ENCODE results near the gene SPRING1. TPM values are rescaled to one million over a fixed set of nuclear protein-coding genes. Genes with fewer than 3 reads are reported as not detected.

The SPRING1 gene
- total RNA-seq, 1 experiment from 2014 or later: 44.2 TPM

DNA sequence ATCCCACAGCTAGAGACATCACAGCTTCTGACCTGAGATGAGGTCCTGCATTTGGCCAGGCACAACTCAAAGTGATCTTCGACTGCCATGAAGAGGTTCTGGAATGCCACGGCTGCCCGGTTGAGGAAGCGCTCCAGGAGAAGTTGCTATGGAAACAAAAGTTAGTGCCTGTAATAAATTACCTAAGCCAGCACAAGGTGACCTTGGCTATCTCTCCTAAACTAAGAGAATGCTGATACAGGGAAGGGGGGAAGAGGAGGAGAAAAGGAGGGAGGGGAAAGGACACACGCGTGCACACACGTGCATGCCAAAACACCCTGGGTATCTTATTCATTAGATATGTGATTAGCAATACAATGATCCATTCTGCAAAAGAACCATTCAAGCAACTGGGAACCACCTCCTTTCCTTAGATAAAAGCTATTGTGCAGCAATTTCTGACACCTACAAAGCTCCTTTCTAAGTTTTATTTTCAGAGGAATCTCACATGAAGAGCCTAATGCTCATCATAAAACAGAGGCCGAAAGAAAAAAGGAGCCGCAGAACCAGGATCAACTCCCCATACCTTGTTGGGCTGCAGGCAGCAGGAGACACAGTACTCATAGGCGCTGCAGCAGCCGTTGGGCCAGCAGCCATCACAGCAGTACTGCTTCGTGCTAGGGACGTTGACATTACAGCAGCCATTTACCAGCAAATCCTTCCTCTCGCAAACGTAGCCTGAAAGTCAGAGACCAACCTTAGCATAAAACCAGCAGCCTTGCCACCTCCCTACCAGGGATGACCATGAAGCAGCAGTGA lies 17.9 kb downstream of the SPRING1 start:
- Histone ChIP-seq H4K5ac (ENCODE audit: insufficient read length, low read depth, low read length) (no peak overlapping the region), H3K18ac (ENCODE audit: insufficient read length, low read depth, low read length) (no peak overlapping the region), H3K56ac (ENCODE audit: insufficient read length, low read depth, low read length) (no peak overlapping the region), H4K8ac (replicated peaks; ENCODE audit: insufficient read length, low read depth, low read length) (no peak overlapping the region), H3K23me2 (ENCODE audit: insufficient read length, low read depth, low read length, poor library complexity, severe bottlenecking) (no peaks in the 10 kb centered on the region), H4K91ac (ENCODE audit: insufficient read length, low read depth, low read length) (no peak overlapping the region), H3K79me1 (ENCODE audit: insufficient read depth, low read depth, low read length, poor library complexity, severe bottlenecking) (no peaks in the 10 kb centered on the region), H2BK120ac (ENCODE audit: low read depth, low read length, poor library complexity, severe bottlenecking) (no peak overlapping the region), H3K4ac (ENCODE audit: low read depth, low read length) (no peak overlapping the region), H2AK5ac (ENCODE audit: insufficient read length, low read length) (no peak overlapping the region), H3T11ph (ENCODE audit: low read length) (no peak overlapping the region), H3K9me3 (ENCODE audit: control insufficient read depth, low read depth, low read length) (no peaks in the 10 kb centered on the region), H3K14ac (ENCODE audit: insufficient read depth, low read length) (no peak overlapping the region), H3K79me2 (ENCODE audit: insufficient read depth, low read length) (no peaks in the 10 kb centered on the region), H3K27ac (ENCODE audit: insufficient read length, low read depth, low read length) (no peak overlapping the region), H4K20me1 (ENCODE audit: control insufficient read depth, insufficient read depth, insufficient read length) (no peaks in the 10 kb centered on the region), H2BK20ac (ENCODE audit: low read depth, low read length, poor library complexity, severe bottlenecking) (no peak overlapping the region), H2BK12ac (ENCODE audit: insufficient read length, low read depth, low read length) (no peak overlapping the region), H2AFZ (ENCODE audit: low read length) (no peak overlapping the region), H3K23ac (ENCODE audit: insufficient read length, low read depth, low read length) (no peak overlapping the region), H3K9ac (ENCODE audit: extremely low read depth, insufficient read length, low read length) (no peak overlapping the region), H3K4me1 (ENCODE audit: insufficient read depth, low read length) (peaks cover 3% of the 10 kb centered on the region; the same call in 1 of the 2 replicates), H3K27me3 (ENCODE audit: insufficient read depth, low read length) (no peaks in the 10 kb centered on the region), H2BK5ac (ENCODE audit: insufficient read length, low read length) (no peak overlapping the region), H2BK15ac (ENCODE audit: low read depth, low read length) (no peak overlapping the region), H3K4me2 (ENCODE audit: insufficient read depth, insufficient read length, low read length) (no peak overlapping the region)
- peak overlapping the region; percentile 9 to 79 (median 71); a peak in 5 of 7 replicates for H3K27ac Mint-ChIP-seq
- H3K4me1 Mint-ChIP-seq: peaks cover 9 to 20% of the 10 kb centered on the region in 2 experiments; a peak in 3 of 4 replicates
- H3K27me3 Mint-ChIP-seq (ENCODE audit: low read depth): no peaks in the 10 kb centered on the region
- peaks cover 0 to 35% (median 34%) of the 10 kb centered on the region in 3 experiments; a peak in 5 of 7 replicates for H3K36me3 Mint-ChIP-seq (ENCODE audit: insufficient read depth in 1 of 3, low read depth in 3 of 3)
- TF ChIP-seq, protein P1, sequence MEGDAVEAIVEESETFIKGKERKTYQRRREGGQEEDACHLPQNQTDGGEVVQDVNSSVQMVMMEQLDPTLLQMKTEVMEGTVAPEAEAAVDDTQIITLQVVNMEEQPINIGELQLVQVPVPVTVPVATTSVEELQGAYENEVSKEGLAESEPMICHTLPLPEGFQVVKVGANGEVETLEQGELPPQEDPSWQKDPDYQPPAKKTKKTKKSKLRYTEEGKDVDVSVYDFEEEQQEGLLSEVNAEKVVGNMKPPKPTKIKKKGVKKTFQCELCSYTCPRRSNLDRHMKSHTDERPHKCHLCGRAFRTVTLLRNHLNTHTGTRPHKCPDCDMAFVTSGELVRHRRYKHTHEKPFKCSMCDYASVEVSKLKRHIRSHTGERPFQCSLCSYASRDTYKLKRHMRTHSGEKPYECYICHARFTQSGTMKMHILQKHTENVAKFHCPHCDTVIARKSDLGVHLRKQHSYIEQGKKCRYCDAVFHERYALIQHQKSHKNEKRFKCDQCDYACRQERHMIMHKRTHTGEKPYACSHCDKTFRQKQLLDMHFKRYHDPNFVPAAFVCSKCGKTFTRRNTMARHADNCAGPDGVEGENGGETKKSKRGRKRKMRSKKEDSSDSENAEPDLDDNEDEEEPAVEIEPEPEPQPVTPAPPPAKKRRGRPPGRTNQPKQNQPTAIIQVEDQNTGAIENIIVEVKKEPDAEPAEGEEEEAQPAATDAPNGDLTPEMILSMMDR (conservative IDR thresholded peaks at IDR 0.05): no peak
- no peak overlapping the region for H3K4me3 Mint-ChIP-seq
- DNase-seq: no peak
- no CpG with 5 or more reads among the region's 15 CpGs for WGBS (ENCODE audit: extremely low coverage, insufficient read length, low lambda C conversion rate)
- H3K9me3 Mint-ChIP-seq: no peaks in the 10 kb centered on the region
